GM21381 (cell line): ENCODE data around the gene SUN1.
"Not testable (repeated sequence)": the region's sequence is repeated elsewhere in the genome, so short reads cannot be mapped to it uniquely, and the experiment has no call there.

ENCODE experiments used
- ATAC-seq: cut with Tn5 transposase; IDR thresholded peaks from one replicate; pipeline ENCODE4 v1.9.1; 2021; ENCODE audit warnings: mild to moderate bottlenecking, moderate library complexity; ENCODE audit not compliant: unreplicated experiment

SUN1 gene

GRCh38 chr7:854118-854775 lies 22.0 kb downstream of the SUN1 start:
- no peak for ATAC-seq

- no peak for ATAC-seq
These were observed 23.6 kb downstream of the SUN1 start for GRCh38 chr7:855686-856369.

- ATAC-seq, result no peak
These were observed 24.3 kb downstream of the SUN1 start for GRCh38 chr7:856444-857095.

- ATAC-seq, result no peak
These were observed 25.4 kb downstream of the SUN1 start for GRCh38 chr7:857661-858060.

- no peak for ATAC-seq
These were observed 27.2 kb downstream of the SUN1 start for GRCh38 chr7:859359-860030.

- ATAC-seq, result no peak
These were observed 27.9 kb downstream of the SUN1 start for GRCh38 chr7:860149-860548.

- no peak for ATAC-seq
These were observed 28.9 kb downstream of the SUN1 start for GRCh38 chr7:861222-861621.

GRCh38 chr7:862157-862556 lies 29.9 kb downstream of the SUN1 start:
- no peak for ATAC-seq

GRCh38 chr7:863106-863505 lies 30.8 kb downstream of the SUN1 start:
- ATAC-seq, result no peak

GRCh38 chr7:865921-866320 lies 33.6 kb downstream of the SUN1 start:
- ATAC-seq, result no peak

GRCh38 chr7:867001-867405 lies 34.7 kb downstream of the SUN1 start:
- ATAC-seq, result no peak

- no peak for ATAC-seq
These were observed 35.3 kb downstream of the SUN1 start for GRCh38 chr7:867406-868188.

- no peak for ATAC-seq
These were observed 35.9 kb downstream of the SUN1 start for GRCh38 chr7:868189-868486.

- no peak for ATAC-seq
These were observed 37.1 kb downstream of the SUN1 start for GRCh38 chr7:869348-869747.

- no peak for ATAC-seq
These were observed 39.7 kb downstream of the SUN1 start for GRCh38 chr7:871900-872537.

- not testable (repeated sequence) for ATAC-seq
These were observed 40.4 kb downstream of the SUN1 start for GRCh38 chr7:872685-873084.

GRCh38 chr7:873367-874002 lies 41.2 kb downstream of the SUN1 start:
- no peak for ATAC-seq

GRCh38 chr7:874031-874749 lies 41.9 kb downstream of the SUN1 start:
- no peak for ATAC-seq

- ATAC-seq, result no peak
These were observed 42.8 kb downstream of the SUN1 start for GRCh38 chr7:875051-875450.
